Panc1 (cell line): Measurements from ENCODE around the gene PHF10.
"Not testable (repeated sequence)": the region's sequence is repeated elsewhere in the genome, so short reads cannot be mapped to it uniquely, and the experiment has no call there.

ENCODE experiments used
- POLR2AphosphoS5 ChIP-seq: IDR thresholded peaks from 2 replicates; pipeline ENCODE4 v1.6.1; 2012; ENCODE audit warnings: mild to moderate bottlenecking, low read depth, low read length, moderate library complexity
- REST ChIP-seq, 2 experiments: IDR thresholded peaks; 2 replicates each; pipeline ENCODE4 v1.6.1; 2011 to 2012; ENCODE audit warnings: low read depth in 2 of 2, control low read depth in 1 of 2, low read length in 1 of 2, mild to moderate bottlenecking in 1 of 2, moderate library complexity in 1 of 2; ENCODE audit not compliant: insufficient read depth in 1 of 2
- TCF7L2 ChIP-seq: IDR thresholded peaks from 2 replicates; pipeline ENCODE4 v1.6.1; 2011; ENCODE audit warnings: mild to moderate bottlenecking, low read depth, low read length, inconsistent platforms
- TF ChIP-seq, protein P1 (sequence below): fragments of 450-650 bp; IDR thresholded peaks from 2 replicates; pipeline ENCODE4 v1.5.1; 2017; ENCODE audit warnings: mild to moderate bottlenecking

- TF ChIP-seq, protein P1, sequence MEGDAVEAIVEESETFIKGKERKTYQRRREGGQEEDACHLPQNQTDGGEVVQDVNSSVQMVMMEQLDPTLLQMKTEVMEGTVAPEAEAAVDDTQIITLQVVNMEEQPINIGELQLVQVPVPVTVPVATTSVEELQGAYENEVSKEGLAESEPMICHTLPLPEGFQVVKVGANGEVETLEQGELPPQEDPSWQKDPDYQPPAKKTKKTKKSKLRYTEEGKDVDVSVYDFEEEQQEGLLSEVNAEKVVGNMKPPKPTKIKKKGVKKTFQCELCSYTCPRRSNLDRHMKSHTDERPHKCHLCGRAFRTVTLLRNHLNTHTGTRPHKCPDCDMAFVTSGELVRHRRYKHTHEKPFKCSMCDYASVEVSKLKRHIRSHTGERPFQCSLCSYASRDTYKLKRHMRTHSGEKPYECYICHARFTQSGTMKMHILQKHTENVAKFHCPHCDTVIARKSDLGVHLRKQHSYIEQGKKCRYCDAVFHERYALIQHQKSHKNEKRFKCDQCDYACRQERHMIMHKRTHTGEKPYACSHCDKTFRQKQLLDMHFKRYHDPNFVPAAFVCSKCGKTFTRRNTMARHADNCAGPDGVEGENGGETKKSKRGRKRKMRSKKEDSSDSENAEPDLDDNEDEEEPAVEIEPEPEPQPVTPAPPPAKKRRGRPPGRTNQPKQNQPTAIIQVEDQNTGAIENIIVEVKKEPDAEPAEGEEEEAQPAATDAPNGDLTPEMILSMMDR: not testable (repeated sequence)
- TF ChIP-seq REST (IDR thresholded peaks at IDR 0.05; ENCODE audit: insufficient read depth in 1 of 2, low read depth in 2 of 2, low read length in 1 of 2); POLR2AphosphoS5; TCF7L2: not testable (repeated sequence)
Observed at GRCh38 chr6:169765789-169766188, 41.5 kb upstream of the PHF10 start.
